ENCODE measurements around the gene EFNA3.

EFNA3 gene

GRCh38 chr1:155080312-155081228 lies 1.9 kb downstream of the EFNA3 start:
- peak; percentile 73 for DNase-seq (ENCODE audit: low read depth, low spot score)
- H3K4me3 ChIP-seq (ENCODE audit: low read length) = peak overlapping the region; percentile 50

- no peak for DNase-seq (ENCODE audit: low read depth, low spot score)
- H3K4me3 ChIP-seq (ENCODE audit: low read length) = peak overlapping the region; percentile 12
Measured at GRCh38 chr1:155081472-155082300, 3.0 kb downstream of the EFNA3 start.

- no peak overlapping the region for H3K4me3 ChIP-seq (ENCODE audit: low read length)
- no peak for DNase-seq (ENCODE audit: low read depth, low spot score)
Measured at GRCh38 chr1:155082301-155083051, 3.8 kb downstream of the EFNA3 start.

GRCh38 chr1:155083052-155083541 lies 4.5 kb downstream of the EFNA3 start:
- H3K4me3 ChIP-seq (ENCODE audit: low read length) = no peak overlapping the region
- no peak for DNase-seq (ENCODE audit: low read depth, low spot score)

- no peak for DNase-seq (ENCODE audit: low read depth, low spot score)
- peak overlapping the region; percentile 75 for H3K4me3 ChIP-seq (ENCODE audit: low read length)
Measured at GRCh38 chr1:155083865-155084721, 5.5 kb downstream of the EFNA3 start.

- peak overlapping the region; percentile 75 for H3K4me3 ChIP-seq (ENCODE audit: low read length)
- DNase-seq (ENCODE audit: low read depth, low spot score) = peak; percentile 91
Measured at GRCh38 chr1:155084722-155085503, 6.3 kb downstream of the EFNA3 start.

- peak overlapping the region; percentile 75 for H3K4me3 ChIP-seq (ENCODE audit: low read length)
- DNase-seq (ENCODE audit: low read depth, low spot score) = no peak
Measured at GRCh38 chr1:155085504-155086127, 7.0 kb downstream of the EFNA3 start.

GRCh38 chr1:155086128-155086741 lies 7.6 kb downstream of the EFNA3 start:
- no peak for DNase-seq (ENCODE audit: low read depth, low spot score)
- peak overlapping the region; percentile 75 for H3K4me3 ChIP-seq (ENCODE audit: low read length)

GRCh38 chr1:155086856-155087535 lies 8.4 kb downstream of the EFNA3 start:
- no peak for DNase-seq (ENCODE audit: low read depth, low spot score)
- H3K4me3 ChIP-seq (ENCODE audit: low read length) = no peak overlapping the region

GRCh38 chr1:155091071-155092051 lies 12.7 kb downstream of the EFNA3 start:
- DNase-seq (ENCODE audit: low read depth, low spot score) = peak; percentile 64
- H3K4me3 ChIP-seq (ENCODE audit: low read length) = peak overlapping the region; percentile 2; the same call in 1 of the 2 replicates

GRCh38 chr1:155092131-155092530 lies 13.5 kb downstream of the EFNA3 start:
- H3K4me3 ChIP-seq (ENCODE audit: low read length) = no peak overlapping the region
- DNase-seq (ENCODE audit: low read depth, low spot score) = no peak

- H3K4me3 ChIP-seq (ENCODE audit: low read length) = no peak overlapping the region
- no peak for DNase-seq (ENCODE audit: low read depth, low spot score)
Measured at GRCh38 chr1:155092641-155093040, 14.0 kb downstream of the EFNA3 start.

- no peak for DNase-seq (ENCODE audit: low read depth, low spot score)
- H3K4me3 ChIP-seq (ENCODE audit: low read length) = no peak overlapping the region
Measured at GRCh38 chr1:155093911-155094621, 15.4 kb downstream of the EFNA3 start.

GRCh38 chr1:155094622-155094948 lies 15.9 kb downstream of the EFNA3 start:
- DNase-seq (ENCODE audit: low read depth, low spot score) = no peak
- no peak overlapping the region for H3K4me3 ChIP-seq (ENCODE audit: low read length)

GRCh38 chr1:155099331-155099730 lies 20.7 kb downstream of the EFNA3 start:
- DNase-seq (ENCODE audit: low read depth, low spot score) = no peak
- no peak overlapping the region for H3K4me3 ChIP-seq (ENCODE audit: low read length)

Measured in Jurkat, Clone E6-1 (cell line).